RPMI8226 (cell line): ENCODE measurements around the gene PRKCA.

ENCODE experiments used
- DNase-seq: peaks from one replicate; pipeline ENCODE4 v3.0.0-alpha.2; 2015

The PRKCA gene

GRCh38 chr17:66523378-66524200 lies 221.2 kb downstream of the PRKCA start:
- DNase-seq, result no peak

- no peak for DNase-seq
Measured at GRCh38 chr17:66524877-66525276, 222.5 kb downstream of the PRKCA start.

GRCh38 chr17:66525338-66525737 lies 222.9 kb downstream of the PRKCA start:
- no peak for DNase-seq

- DNase-seq, result peak; percentile 55
Measured at GRCh38 chr17:66526827-66527226, 224.4 kb downstream of the PRKCA start.

- no peak for DNase-seq
Measured at GRCh38 chr17:66527335-66527734, 224.9 kb downstream of the PRKCA start.

- no peak for DNase-seq
Measured at GRCh38 chr17:66531851-66532295, 229.5 kb downstream of the PRKCA start.

GRCh38 chr17:66533572-66533971 lies 231.2 kb downstream of the PRKCA start:
- no peak for DNase-seq

- DNase-seq, result no peak
Measured at GRCh38 chr17:66533986-66534385, 231.6 kb downstream of the PRKCA start.

- no peak for DNase-seq
Measured at GRCh38 chr17:66535611-66536010, 233.2 kb downstream of the PRKCA start.

GRCh38 chr17:66537502-66537901 lies 235.1 kb downstream of the PRKCA start:
- no peak for DNase-seq

GRCh38 chr17:66538776-66539175 lies 236.4 kb downstream of the PRKCA start:
- DNase-seq, result no peak

- no peak for DNase-seq
Measured at GRCh38 chr17:66540131-66540781, 237.8 kb downstream of the PRKCA start.

- no peak for DNase-seq
Measured at GRCh38 chr17:66541461-66542128, 239.2 kb downstream of the PRKCA start.

- DNase-seq, result no peak
Measured at GRCh38 chr17:66542129-66542966, 239.9 kb downstream of the PRKCA start.

GRCh38 chr17:66542967-66543520 lies 240.6 kb downstream of the PRKCA start:
- no peak for DNase-seq

- DNase-seq, result no peak
Measured at GRCh38 chr17:66543526-66543925, 241.1 kb downstream of the PRKCA start.

- DNase-seq, result no peak
Measured at GRCh38 chr17:66545918-66546317, 243.5 kb downstream of the PRKCA start.

GRCh38 chr17:66547151-66547865 lies 244.9 kb downstream of the PRKCA start:
- no peak for DNase-seq

- DNase-seq, result no peak
Measured at GRCh38 chr17:66548158-66548557, 245.7 kb downstream of the PRKCA start.

- DNase-seq, result no peak
Measured at GRCh38 chr17:66548659-66549310, 246.4 kb downstream of the PRKCA start.

- DNase-seq, result no peak
Measured at GRCh38 chr17:66549311-66549704, 246.9 kb downstream of the PRKCA start.
